ENCODE measurements around the gene RNF220.

GRCh38 chr1:44412601-44413000 lies 7.5 kb downstream of the RNF220 start:
- TF ChIP-seq CTCF (IDR thresholded peaks at IDR 0.05; ENCODE audit: low read depth, low read length, poor library complexity, severe bottlenecking) (no peak), EZH2phosphoT487 (IDR thresholded peaks at IDR 0.05; ENCODE audit: borderline replicate concordance, low read length) (no peak)
